NOMO-1 treated with DMSO at 0.1 percent for 48 hours (cell line): ENCODE measurements around the gene AKAP17A.
A peak's percentile ranks its signal among the peaks of the same experiment; 100 is the strongest.

Experiments used
- DNase-seq: peaks from one replicate; lab custom pipeline; 2025; ENCODE audit not compliant: unreplicated experiment; lab: John Stamatoyannopoulos, UW

Gene AKAP17A

GRCh38 chrX:1581132-1581531, 10.3 kb upstream of the AKAP17A start:
- peak; percentile 91 for DNase-seq

DNA sequence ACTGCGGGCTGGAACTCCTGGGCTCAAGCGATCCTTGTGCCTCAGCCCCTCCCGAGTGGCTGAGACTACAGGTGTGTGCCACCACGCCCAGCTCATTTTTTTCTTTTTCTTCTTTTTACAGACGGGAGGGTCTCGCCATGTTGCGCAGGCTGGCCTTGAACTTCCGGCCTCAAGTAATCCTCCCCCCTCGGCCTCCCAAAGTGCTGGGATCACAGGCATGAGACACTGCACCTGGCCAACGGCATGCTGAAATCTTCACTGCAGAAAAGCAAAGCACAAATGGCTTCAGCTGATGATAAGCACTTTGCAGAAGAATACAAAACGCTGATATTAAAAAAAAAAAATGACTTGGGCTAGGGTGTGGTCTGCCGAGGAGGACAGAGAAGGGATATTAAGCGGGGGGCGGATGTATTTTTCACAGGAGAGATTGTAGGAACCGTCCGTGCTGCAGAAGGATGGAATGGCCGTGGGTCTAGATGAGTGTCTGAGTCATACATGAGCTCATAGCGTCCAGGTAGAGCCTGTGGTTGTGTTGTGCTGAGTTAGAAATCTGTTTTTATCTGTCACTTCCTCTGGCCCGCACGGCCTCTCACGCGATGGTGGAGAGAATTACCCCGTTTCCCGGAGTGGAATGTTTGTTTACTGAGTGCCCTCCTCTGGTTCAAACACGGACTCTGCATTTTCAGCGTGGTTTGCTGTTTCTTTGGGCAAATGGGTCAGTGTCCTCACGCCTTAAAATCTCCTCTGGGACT, 8.5 kb upstream of the AKAP17A start:
- DNase-seq, result peak; percentile 80

DNA sequence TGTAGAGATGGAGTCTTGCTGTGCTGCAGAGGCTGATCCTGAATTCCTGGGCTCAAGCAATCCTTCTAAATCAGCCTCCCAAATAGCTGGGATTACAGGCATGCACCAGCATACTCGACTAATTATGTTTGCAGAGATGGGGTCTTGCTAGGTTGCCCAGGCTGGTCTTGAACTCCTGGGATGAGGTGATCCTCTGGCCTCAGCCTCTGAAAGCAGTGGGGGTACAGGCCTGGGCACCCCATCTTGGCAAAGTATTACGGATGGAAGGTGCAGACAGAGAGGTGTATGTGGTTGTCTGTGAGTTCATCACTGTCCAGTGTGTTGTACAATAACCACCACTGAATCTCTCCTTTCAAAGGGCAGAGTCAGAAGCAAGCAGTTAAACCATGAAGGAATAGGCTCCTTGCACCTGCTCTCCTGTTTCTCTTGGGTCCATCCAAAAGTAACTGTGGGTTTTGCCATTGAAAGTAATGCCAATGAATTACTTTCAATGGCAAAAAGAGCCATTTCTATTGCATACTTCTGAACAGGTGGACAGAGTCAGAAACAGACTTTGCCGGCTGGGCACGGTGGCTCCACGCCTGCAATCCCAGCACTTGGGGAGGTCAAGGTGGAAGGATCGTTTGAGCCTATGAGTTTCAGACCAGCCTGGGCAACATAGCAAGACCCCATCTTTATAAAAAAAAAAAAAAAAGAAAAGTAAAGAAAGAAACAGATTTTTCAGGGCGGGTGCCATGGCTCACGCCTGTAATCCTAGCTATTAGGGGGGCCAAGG, 7.0 kb upstream of the AKAP17A start:
- DNase-seq, result no peak

GRCh38 chrX:1587161-1587560, 4.2 kb upstream of the AKAP17A start:
- no peak for DNase-seq

DNA sequence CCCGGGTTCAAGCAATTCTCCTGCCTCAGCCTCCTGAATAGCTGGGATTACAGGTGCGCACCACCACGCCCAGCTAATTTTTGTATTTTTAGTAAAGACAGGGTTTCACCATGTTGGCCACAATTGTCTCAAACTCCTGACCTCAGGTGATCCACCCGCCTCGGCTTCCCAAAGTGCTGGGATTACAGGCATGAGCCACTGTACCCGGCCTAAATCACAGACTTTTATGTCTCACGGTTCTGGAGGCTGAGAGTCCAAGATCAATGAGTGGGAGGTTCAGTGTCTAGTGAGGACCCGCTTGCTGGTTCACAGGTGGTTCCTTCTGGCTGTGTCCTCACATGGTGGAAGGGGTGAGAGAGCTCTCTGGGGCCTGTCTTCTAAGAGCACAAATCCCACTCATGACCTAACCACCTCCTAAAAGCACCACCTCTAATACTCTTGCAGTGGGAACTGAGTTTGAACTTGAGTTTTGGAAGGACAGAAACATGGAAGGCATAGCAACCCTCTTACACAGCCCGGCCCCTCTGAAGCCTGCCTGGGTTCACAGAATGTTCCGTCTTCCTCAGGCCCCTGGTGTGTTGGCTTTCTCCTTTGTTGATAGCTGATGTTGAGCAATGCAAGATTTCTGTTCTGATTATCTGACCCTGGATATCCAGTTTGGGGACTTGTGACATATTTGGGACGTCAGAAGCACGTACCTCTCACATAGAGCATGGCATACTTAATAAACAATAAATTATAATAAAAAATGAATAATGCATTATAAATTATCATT, 1.9 kb upstream of the AKAP17A start:
- no peak for DNase-seq

- no peak for DNase-seq
These were observed 562 bp downstream of the AKAP17A start for GRCh38 chrX:1591863-1592469.

- DNase-seq, result peak; percentile 53
These were observed 1.2 kb downstream of the AKAP17A start for GRCh38 chrX:1592470-1593142.

DNA sequence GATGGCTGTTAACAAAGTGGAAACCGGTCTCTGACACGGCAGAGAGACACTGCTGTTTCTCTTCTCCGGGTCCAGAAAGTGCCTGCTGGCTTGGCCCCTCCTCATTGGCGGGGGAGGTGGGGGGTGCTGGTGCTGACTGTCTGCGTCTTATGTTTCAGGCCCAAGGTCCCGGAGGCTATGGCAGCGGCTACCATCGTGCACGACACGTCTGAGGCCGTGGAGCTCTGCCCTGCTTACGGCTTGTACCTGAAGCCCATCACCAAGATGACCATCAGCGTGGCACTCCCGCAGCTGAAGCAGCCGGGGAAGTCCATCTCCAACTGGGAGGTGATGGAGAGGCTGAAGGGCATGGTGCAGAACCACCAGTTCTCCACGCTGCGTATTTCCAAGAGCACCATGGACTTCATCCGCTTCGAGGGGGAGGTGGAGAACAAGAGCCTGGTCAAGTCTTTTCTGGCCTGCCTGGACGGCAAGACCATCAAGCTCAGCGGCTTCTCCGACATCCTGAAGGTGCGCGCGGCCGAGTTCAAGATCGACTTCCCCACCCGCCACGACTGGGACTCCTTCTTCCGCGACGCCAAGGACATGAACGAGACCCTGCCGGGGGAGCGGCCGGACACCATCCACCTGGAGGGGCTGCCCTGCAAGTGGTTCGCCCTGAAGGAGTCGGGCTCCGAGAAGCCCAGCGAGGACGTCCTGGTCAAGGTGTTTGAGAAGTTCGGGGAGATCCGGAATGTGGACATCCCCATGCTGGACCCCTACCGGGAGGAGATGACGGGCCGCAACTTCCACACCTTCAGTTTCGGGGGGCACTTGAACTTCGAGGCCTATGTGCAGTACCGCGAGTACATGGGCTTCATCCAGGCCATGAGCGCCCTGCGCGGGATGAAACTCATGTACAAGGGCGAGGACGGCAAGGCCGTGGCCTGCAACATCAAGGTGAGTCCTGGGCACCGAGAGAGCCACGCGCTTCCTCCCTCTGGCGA, 2.2 kb downstream of the AKAP17A start:
- DNase-seq, result no peak

DNA sequence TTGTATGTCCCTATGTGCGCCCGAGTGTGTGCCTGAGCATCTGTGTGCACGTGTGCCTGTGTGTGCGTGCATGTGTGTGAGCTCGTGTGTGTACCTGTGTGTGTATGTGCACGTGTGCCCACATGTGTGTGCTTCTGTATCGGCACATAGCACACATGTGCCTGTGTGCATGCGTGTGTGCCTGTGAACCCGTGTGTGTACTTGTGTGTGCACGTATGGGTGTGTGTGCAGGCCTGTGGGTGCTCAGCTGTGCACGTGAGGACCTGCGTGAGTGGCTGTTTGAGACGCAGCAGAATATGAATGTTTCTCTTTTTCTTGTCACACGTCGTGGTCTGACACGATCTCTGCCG, 4.3 kb downstream of the AKAP17A start:
- no peak for DNase-seq

GRCh38 chrX:1596676-1597344, 5.4 kb downstream of the AKAP17A start:
- DNase-seq, result no peak

GRCh38 chrX:1597345-1598020, 6.1 kb downstream of the AKAP17A start:
- no peak for DNase-seq

DNA sequence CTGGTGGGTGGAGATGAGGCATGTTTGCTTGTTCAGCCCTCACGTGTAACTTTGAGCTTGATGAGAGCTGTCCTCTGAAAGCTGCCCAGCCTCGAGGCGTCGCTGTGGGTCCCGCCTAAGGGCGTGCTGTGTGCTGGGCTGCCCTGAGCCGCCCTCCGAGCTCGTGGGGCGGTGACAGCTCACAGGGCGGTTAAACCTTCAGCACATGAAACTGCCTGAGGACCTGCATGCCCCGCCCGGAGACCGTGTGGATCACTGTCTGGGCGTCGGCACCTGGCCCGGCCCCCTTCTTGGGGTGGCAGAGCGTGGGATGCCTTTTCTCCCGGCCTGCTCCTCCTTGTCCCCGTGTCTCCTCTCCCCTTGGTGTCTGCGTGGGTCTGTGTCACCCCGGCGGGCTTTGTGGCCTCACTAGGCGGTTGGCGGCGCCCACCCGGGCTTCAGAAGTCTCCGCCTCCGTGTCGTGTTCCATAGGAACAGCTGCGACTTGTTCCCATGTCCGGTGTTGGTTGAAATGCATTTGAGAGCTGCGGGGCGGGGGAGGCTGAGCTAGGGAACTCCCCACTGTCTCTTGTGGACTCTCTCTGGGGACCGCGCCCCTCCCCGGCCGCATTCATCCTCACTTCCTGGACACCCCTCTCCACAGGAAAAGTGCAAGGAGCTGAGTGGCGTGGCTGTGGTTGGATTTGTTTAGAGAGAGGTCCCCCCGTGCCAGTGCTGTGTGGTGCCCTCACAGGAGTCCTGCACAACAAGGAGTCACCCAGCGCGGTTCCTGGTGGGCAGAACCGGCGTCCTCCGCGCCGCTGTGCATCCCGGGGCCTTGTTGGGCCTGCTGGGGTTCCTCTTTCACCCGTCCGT, 6.8 kb downstream of the AKAP17A start:
- no peak for DNase-seq

DNA sequence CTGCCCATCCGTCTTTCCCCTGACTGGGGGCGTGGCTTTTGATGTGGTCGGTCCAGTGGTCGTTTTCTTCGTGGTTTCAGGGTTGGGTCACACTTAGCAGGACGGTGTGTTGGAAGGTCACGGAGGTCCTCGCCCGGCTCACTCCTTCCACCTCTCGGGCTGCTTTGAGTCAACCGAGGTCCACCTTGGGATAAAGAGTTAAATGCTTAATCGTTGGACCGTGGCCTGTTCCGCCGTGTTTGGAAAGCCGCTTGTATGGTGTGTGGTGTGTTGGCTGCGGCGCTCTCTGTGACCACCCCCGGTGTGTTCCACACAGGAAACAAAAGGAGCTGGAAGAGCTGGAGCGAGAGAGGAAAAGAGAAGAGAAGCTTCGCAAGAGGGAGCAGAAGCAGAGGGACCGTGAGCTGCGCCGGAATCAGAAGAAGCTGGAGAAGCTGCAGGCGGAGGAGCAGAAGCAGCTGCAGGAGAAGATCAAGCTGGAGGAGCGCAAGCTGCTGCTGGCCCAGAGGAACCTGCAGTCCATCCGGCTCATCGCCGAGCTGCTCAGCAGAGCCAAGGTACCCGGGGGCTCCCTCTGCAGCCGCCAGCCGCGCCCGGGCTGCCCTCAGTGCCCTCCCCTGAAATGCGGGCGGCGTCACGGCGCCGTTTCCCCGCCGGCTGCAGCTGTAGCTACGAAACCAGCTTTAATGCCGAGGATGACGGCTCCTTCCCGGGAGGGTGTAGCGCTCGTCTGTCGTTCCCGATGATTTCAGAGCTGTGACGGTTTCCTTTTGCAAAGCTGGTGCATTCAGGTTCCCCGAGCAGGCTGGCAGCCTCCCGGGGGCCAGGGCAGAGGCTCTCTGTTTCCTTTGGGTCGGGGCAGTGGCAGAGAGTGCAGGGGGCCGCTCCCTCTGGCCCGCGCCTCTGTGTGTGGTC, 7.7 kb downstream of the AKAP17A start:
- no peak for DNase-seq

GRCh38 chrX:1599791-1600405, 8.5 kb downstream of the AKAP17A start:
- no peak for DNase-seq

DNA sequence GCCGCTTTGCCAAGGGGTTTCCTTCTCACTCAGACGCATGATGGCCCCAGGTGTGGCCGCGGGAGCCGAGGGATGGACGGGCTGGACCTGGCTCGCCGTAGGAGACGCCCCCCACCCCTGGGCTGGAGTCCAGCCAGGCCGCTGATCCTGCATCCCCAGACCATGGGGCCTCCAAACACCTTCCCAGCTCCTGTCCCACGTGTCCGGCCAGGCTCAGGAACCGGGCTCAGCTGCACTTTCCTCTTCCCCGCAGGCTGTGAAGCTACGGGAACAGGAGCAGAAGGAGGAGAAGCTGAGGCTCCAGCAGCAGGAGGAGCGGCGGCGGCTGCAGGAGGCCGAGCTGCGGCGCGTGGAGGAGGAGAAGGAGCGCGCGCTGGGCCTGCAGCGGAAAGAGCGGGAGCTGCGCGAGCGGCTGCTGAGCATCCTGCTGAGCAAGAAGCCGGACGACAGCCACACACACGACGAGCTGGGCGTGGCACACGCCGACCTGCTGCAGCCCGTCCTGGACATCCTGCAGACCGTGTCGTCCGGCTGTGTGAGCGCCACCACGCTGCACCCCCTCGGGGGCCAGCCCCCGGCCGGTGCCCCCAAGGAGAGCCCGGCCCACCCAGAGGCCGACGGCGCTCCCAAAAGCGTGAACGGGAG, 9.1 kb downstream of the AKAP17A start:
- DNase-seq, result no peak
